Body of pancreas (tissue), 4 donors: ENCODE data around the gene RPE65. TPM values are rescaled to one million over a fixed set of nuclear protein-coding genes. Genes with fewer than 3 reads are reported as not detected.

ENCODE experiments used
- ATAC-seq: fragments of 150-250 bp; one replicate; pipeline ENCODE4 v1.9.1; 2016
- DNase-seq, 4 donors: peaks; one replicate each; pipeline ENCODE4 v3.0.0-alpha.2; 2019
- H3K27ac ChIP-seq, 4 donors: fragments of 200-600 bp; sonication (generic); 1 replicate in 3 of 4; 2 replicates in 1 of 4; pipeline versions ENCODE4 v1.5.1 to v1.6.1; 2016 to 2019; ENCODE audit warnings: mild to moderate bottlenecking in 1 of 4, mixed read lengths in 1 of 4, moderate library complexity in 1 of 4
- H3K27me3 ChIP-seq, 2 donors: fragments of 200-600 bp; sonication (generic); one replicate each; pipeline ENCODE4 v1.6.0; 2016; ENCODE audit warnings: mild to moderate bottlenecking in 1 of 2
- H3K36me3 ChIP-seq, 2 donors: fragments of 200-600 bp; sonication (generic); replicated peaks in 1 of 2; 2 replicates each; pipeline ENCODE4 v1.5.1; 2016; ENCODE audit warnings: low read depth in 2 of 2; ENCODE audit not compliant: insufficient read depth in 1 of 2
- H3K4me1 ChIP-seq: fragments of 200-600 bp; sonication (generic); one replicate; pipeline ENCODE4 v1.6.0; 2016
- H3K4me3 ChIP-seq, 2 donors: fragments of 200-600 bp; sonication (generic); 1 replicate in 1 of 2; 2 replicates in 1 of 2; pipeline ENCODE4 v1.5.1; 2016 to 2019
- H3K9me3 ChIP-seq, 3 donors: fragments of 200-600 bp; sonication (generic); 1 replicate in 2 of 3; 2 replicates in 1 of 3; pipeline ENCODE4 v1.5.1; 2016
- POLR2A ChIP-seq, 3 donors: fragments of 450-650 bp; IDR thresholded peaks; one replicate each; pipeline ENCODE4 v1.6.1; 2016; ENCODE audit warnings: antibody characterized with exemption in 3 of 3, mild to moderate bottlenecking in 2 of 3
- WGBS, 2 donors: methylation state at CpG; one replicate each; pipeline ENCODE4 v1.1.5; 2017; 5-methylcytosine and 5-hydroxymethylcytosine counted together
- intact Hi-C: fragments of 100-400 bp; cut with DNase I; formaldehyde crosslinking; loops from one replicate; pipeline ENCODE4 v1.15.1; 2023
- total RNA-seq, 2 donors: library from RNA; depleted of rRNA; stranded (reverse); fragments of >200 nt; gene quantifications; one replicate each; pipeline ENCODE4 v1.1.0, GENCODE V29; 2016
- TF ChIP-seq, protein P1 (sequence below), 7 experiments: fragments of 450-650 bp in 4 of 7; fragments of 200-600 bp in 3 of 7; sonication (generic) in 3 of 7; IDR thresholded peaks; one replicate each; pipeline ENCODE4 v1.5.1; 2016 to 2019; ENCODE audit warnings: antibody characterized with exemption in 7 of 7

RPE65 gene
- total RNA-seq, 2 donors from 2014 or later, result not detected

DNA sequence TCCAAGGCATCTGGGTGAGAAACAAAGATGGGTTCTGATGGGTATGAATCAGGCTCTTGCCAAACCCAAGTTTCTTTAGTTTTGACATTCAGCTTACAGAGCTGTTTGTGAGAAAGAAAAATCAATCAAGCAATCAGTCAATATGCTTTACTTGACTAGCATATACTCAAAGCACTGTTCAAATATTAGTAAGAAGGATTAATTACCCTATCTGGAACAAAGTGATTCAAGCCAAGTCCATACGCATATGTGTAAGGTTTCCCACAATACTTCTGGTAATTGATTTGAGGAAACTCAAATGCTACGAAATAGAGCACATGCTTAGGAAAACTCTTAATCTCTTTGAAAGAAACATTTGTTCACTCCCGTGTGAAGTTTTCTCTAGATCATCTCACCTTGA lies 18.7 kb downstream of the RPE65 start:
- Histone ChIP-seq H3K4me3 (no peak overlapping the region), H3K27ac (no peak overlapping the region), H3K36me3 (no peaks in the 10 kb centered on the region), H3K27me3 (no peaks in the 10 kb centered on the region), H3K4me1 (peaks cover 6% of the 10 kb centered on the region), H3K9me3 (no peaks in the 10 kb centered on the region)
- intact Hi-C loops, result no loop called here
- 21 to 23% methylated on average over 3 of the region's 3 CpGs for WGBS, 2 donors
- DNase-seq (no peak), ATAC-seq (no peak)
- TF ChIP-seq, protein P1, sequence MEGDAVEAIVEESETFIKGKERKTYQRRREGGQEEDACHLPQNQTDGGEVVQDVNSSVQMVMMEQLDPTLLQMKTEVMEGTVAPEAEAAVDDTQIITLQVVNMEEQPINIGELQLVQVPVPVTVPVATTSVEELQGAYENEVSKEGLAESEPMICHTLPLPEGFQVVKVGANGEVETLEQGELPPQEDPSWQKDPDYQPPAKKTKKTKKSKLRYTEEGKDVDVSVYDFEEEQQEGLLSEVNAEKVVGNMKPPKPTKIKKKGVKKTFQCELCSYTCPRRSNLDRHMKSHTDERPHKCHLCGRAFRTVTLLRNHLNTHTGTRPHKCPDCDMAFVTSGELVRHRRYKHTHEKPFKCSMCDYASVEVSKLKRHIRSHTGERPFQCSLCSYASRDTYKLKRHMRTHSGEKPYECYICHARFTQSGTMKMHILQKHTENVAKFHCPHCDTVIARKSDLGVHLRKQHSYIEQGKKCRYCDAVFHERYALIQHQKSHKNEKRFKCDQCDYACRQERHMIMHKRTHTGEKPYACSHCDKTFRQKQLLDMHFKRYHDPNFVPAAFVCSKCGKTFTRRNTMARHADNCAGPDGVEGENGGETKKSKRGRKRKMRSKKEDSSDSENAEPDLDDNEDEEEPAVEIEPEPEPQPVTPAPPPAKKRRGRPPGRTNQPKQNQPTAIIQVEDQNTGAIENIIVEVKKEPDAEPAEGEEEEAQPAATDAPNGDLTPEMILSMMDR (IDR thresholded peaks at IDR 0.05), result no peak
- no peak for TF ChIP-seq POLR2A (IDR thresholded peaks at IDR 0.05)

- 82 to 90% methylated on average over 4 of the region's 4 CpGs for WGBS, 2 donors
- Histone ChIP-seq H3K4me3 (no peak overlapping the region), H3K27me3 (no peaks in the 10 kb centered on the region), H3K27ac (no peak overlapping the region), H3K36me3 (no peaks in the 10 kb centered on the region), H3K9me3 (no peaks in the 10 kb centered on the region), H3K4me1 (peaks cover 6% of the 10 kb centered on the region)
- TF ChIP-seq POLR2A (IDR thresholded peaks at IDR 0.05), result no peak
- TF ChIP-seq, protein P1 (IDR thresholded peaks at IDR 0.05), result no peak
- ATAC-seq (no peak), DNase-seq (no peak)
- intact Hi-C loops, result no loop called here
Measured at GRCh38 chr1:68429233-68429808, 20.4 kb downstream of the RPE65 start.

DNA sequence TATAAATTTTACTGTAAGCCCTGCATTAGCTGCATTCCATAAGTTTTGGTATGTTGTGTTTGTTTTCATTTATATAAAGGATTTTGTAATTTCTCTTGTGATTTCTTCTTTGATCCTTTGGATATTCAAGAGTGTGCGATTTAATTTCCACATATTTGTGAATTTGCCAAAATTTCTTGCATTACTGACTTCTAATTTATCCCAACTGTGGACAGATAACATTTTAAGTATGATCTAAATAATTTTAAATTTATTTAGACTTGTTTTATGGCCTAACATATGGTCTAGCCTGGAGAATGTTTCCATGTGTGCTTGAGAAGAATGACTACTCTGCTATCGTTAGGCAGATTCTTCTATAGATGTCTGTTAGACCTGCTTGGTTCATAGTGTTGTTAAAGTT lies 23.2 kb downstream of the RPE65 start:
- Histone ChIP-seq H3K9me3 (no peaks in the 10 kb centered on the region), H3K27ac (no peak overlapping the region), H3K4me1 (peaks cover 6% of the 10 kb centered on the region), H3K36me3 (no peaks in the 10 kb centered on the region), H3K4me3 (no peak overlapping the region), H3K27me3 (no peaks in the 10 kb centered on the region)
- intact Hi-C loops, result no loop called here
- DNase-seq, result no peak
- WGBS, 2 donors, result 86 to 94% methylated on average over 2 of the region's 2 CpGs
- TF ChIP-seq, protein P1 (IDR thresholded peaks at IDR 0.05), result no peak
- no peak for TF ChIP-seq POLR2A (IDR thresholded peaks at IDR 0.05)
- ATAC-seq, result no peak

DNA sequence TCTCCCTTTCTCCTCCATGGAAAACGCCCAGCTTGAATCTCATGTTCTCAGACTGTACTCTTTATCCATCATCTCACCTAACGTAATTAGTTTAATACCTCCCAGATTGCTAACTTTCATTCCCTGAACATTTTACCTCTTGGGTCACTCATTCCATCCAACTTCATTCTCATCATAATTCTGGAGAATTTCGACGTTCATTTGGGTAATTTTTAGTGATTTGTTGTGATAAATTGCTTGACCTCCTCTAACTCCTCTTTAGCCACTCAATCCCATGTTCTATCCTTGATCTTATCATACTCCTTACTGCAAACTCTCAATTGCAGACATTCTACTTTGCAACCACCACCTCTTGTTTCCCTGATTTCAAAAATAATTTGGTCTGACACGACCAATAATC lies 28.4 kb downstream of the RPE65 start:
- 54 to 58% methylated on average over 5 of the region's 5 CpGs for WGBS, 2 donors
- intact Hi-C loops, result no loop called here
- ATAC-seq, result no peak

DNA sequence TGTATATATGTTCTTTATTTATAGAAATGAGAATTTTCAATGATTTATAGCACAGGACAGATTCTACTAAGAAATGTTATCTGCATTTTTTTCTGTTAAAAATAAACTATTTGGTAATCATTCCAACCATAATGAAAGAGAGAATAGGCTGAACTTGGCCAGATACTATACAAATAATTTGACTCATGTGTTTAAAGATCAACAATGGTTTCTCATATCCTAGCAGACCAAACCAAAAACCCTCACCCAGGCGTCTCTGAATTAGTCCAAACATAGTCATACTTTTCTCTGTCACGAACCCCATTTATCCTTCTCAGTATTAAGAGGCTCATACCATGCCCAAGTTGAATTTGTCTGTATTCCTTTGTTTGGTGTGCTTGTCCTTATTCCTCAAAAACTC lies 40.3 kb downstream of the RPE65 start:
- DNase-seq, result no peak
- TF ChIP-seq POLR2A (IDR thresholded peaks at IDR 0.05), result no peak
- TF ChIP-seq, protein P1 (IDR thresholded peaks at IDR 0.05), result no peak
- Histone ChIP-seq H3K9me3 (no peaks in the 10 kb centered on the region), H3K36me3 (no peaks in the 10 kb centered on the region), H3K4me3 (no peak overlapping the region), H3K27ac (no peak overlapping the region), H3K27me3 (no peaks in the 10 kb centered on the region), H3K4me1 (peaks cover 4% of the 10 kb centered on the region)
- WGBS, 2 donors, result 52 to 63% methylated on average over 2 of the region's 2 CpGs
- intact Hi-C loops, result no loop called here
- no peak for ATAC-seq

More for the DNA sequence above, 28.4 kb downstream of the RPE65 start:
- Histone ChIP-seq H3K9me3 (no peaks in the 10 kb centered on the region), H3K4me3 (no peak overlapping the region), H3K27me3 (no peaks in the 10 kb centered on the region), H3K27ac (no peak overlapping the region), H3K4me1 (no peaks in the 10 kb centered on the region), H3K36me3 (no peaks in the 10 kb centered on the region)
- no peak for DNase-seq
- no peak for TF ChIP-seq POLR2A (IDR thresholded peaks at IDR 0.05)
- TF ChIP-seq, protein P1 (IDR thresholded peaks at IDR 0.05), result no peak
